ENCODE results near the gene RNF212B.
"Not testable (repeated sequence)": the region's sequence is repeated elsewhere in the genome, so short reads cannot be mapped to it uniquely, and the experiment has no call there.

Gene RNF212B

DNA sequence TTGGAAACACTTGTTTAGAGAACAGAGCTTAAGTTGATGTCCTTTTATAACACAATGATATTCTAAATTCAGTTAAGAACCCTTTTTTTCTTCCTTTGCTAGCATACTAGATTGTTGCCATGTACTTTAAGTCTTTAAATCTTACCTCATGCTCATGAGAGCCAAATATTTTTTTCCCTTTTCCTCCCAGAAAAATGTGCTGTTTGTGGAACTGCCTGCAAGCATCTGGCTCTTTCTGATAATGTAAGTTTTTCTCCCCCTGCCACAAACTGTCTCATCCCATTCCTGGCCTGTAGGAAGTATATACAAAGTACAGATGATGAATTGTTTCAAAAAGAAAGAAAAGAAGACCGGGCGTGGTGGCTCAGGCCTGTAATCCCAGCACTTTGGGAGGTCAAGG lies 5.3 kb downstream of the RNF212B start:
- no peak for DNase-seq (ENCODE audit: low read depth)

DNA sequence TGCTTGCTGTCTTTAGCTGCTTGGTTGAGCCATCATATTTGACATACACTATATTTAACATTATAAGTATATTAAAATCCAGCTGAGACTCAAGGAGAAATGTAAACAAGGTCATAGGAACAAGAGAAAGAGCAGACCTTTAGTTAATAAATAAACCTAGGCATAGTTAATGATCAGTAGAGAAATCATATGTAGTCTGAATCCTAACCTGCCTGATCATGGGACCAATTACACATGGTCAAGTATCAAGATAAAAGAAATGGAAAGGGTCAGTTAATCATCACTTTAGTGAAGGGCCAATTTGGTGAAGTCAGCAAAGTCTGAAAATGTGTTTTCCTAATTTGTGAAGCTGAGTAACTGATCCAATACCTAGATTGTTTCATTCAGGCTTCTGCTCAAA lies 7.5 kb downstream of the RNF212B start:
- DNase-seq (ENCODE audit: low read depth): no peak

DNA sequence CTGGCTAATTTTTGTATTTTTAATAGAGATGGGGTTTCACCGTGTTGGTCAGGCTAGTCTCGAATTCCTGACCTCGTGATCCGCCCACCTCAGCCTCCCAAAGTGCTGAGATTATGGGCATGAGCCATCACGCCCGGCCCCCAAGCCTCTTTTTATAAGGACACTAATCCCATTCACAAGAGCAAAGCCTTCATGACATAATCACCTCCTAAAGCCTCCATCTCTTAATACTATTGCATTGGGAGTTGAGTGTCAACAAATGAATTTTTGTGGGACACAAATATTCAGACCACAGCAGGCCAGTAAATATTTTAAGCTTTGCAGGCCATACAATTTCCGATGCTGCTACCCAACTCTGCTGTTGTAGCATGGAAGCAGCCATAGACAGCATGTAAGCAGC lies 10.9 kb downstream of the RNF212B start:
- no peak for DNase-seq (ENCODE audit: low read depth)

DNA sequence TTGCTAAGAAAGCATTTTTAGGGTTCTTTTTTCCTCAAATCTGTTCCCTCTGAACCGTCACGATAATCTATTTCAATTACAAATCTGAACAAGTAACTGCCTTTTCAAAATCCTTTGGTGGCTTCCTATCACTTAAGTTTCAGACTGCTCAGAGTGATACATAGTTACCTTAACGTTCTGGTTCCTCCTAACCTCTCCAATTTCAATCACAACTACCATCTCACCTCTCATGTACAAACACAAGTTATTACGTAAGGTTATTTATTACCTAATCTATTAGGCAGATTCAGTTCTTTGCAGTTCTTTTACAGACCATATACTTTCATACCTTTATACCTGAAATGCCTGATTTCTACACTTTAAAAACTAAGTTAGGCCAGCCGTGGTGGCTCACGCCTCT lies 12.1 kb downstream of the RNF212B start:
- no peak for DNase-seq (ENCODE audit: low read depth)

DNA sequence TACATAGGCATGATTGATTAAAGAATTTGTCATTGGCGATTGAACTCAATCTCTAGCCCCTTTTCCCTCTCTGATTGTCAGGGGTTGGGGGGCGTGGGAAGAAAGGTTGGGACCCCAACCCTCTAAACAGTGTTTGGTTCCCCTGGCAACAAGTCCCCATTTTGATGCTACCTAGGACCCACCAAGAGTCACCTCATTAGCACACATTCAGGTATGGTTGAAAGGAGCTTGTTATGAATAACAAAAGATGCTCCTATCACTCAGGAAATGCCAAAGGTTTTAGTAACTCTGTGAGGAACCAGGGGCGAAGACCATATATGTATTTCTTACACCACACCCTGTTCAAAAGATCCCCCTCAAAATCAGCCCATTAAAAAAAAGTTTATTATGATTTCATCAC lies 14.3 kb downstream of the RNF212B start:
- no peak for DNase-seq (ENCODE audit: low read depth)

DNA sequence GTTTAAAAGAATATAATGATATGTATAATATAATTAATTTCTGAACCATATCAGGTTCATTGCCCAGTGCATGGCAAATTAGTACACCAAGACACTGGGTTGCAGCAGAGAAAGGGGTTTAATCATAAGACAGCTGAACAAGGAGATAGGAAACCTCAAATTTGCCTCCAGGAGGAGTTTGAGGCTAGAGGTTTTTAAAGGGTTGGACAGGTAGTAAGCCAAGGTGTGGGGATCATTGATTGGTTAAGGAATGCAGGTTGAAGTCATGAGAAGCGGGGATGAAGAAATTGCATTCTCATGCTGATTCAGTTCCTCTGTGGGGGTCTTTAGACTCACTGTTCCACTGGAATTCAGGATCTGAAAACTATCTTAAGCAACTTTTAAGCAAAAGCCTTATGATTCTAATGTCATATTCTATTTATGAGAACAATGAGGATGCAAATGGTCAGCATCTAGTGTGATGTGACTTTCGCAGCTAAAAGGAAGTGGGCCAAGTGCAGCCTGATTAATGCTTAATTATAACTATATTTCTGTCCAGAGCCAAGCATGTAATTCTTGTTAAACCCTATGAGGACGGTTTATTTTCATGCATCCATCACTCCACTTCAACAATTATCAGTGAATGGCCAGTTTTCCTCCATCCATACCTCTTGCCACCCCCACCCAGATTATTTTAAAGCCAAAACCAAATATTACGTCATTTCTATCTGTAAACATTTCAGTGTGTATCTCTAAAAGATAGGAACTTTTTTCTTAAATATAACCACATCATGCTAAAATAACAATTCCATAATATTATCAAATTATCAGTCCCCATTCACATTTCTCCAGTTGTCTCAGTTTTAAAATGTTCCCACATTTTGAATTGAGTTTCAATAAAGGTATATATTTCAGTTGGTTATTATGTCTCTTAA lies 14.9 kb downstream of the RNF212B start:
- DNase-seq (ENCODE audit: low read depth): no peak

DNA sequence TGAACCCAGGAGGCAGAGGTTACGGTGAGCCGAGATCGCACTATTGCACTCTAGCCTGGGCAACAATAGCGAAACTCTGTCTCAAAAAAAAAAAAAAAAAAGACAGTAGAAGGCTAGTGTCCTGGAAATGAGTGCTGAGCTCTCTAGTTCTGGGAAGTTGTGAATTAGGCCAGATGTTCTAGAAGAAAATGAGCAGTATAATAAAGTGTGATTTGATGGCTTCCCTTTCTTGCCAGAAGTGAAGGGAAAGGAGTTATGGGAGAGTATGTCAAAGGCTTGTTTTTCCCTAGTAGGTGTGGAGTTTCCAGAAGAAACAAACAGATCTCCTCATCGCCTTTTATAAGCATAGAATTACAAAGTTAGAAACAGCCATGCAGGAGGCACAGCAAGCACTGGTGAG lies 20.5 kb downstream of the RNF212B start:
- no peak for DNase-seq (ENCODE audit: low read depth)

DNA sequence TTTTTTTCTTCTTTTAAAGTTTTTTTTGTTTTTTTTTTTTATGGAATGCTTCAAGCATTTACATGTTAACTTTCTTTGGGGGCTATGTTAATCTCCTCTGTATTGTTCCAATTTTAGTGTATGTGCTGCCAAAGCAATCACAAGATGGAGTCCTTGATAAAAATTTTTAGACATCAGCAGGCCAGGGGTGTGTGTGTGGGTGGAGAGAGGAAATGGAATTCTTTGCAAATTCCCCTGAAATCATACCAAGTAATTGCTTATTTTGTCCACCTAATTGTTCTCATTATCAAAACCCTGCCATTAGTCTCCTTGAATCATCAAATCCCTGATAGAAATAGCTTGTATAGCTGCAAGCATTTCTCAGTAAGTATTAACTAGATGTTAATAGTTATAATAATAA lies 21.7 kb downstream of the RNF212B start:
- DNase-seq (ENCODE audit: low read depth): no peak

DNA sequence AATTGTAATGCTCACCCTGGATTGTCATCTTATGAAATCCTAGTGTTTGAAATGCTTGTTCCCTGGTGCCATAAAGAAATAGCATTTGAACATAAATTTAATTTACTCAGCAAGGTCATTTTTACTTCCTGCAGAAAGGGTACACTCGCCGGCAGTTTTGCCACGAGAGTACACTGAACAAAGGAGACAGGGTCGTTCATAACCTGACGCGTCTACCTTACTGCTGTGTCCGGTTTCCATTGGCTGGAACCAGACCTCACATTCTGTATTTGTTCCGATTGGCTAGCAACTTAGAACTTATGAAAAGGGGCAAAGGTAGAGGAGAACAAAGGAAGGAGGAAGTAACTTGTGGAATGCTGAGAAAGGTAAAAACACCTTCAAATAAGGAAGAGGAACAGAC lies 23.1 kb downstream of the RNF212B start:
- not testable (repeated sequence) for DNase-seq (ENCODE audit: low read depth)

DNA sequence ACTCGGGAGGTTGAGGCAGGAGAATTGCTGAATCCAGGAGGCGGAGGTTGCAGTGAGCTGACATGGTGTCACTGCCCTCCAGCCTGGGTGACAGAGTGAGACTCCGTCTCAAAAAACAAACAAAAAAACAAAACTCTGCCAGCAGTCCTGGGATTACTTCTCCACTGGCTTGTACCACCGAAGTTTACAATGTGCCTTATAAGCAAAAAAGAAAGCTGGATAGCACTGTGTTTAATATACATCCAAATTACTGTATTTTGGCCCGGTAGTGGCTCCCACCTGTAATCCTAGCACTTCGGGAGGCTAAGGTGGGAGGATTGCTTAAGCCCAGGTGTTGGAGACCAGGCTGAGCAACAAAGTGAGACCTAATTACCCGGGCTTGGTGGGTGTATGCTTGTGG lies 31.5 kb downstream of the RNF212B start:
- DNase-seq (ENCODE audit: low read depth): no peak

DNA sequence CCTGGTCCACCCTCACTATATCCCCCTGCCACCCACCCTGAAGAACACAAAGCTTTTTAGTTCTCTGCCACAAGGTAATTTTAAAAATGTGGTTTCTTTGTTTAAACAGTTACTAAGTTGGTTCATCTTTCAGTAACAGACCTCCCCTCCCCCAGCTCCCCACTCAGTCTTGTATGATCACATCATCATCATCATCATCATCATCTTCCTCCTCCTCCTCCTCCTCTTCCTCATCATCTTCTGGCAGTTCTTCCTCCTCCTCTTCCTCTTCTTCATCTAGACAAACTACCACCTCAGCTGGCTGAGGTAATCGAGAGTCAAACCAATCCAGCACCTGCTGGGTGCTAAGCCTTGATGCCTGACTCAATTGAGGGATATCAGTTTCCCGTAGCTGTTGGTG lies 37.7 kb downstream of the RNF212B start:
- DNase-seq (ENCODE audit: low read depth): no peak

DNA sequence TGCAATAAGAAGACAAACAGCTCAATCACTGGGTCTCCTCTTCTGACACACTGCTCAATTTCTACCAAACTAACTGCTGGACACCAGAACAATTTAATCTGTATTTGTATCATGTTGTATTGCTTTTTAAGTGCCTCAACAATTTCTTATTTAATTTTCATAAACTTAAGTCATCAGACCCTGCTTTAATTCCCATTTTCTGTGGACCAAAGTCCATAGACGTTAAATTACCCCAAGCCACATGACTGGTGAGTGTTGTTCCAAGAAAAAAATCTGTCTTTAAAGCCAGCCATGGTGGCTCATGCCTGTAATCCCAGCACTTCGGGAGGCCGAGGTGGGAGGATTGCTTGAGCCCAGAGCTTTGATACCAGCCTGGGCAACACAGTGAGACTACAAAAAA lies 39.5 kb downstream of the RNF212B start:
- DNase-seq (ENCODE audit: low read depth): no peak

DNA sequence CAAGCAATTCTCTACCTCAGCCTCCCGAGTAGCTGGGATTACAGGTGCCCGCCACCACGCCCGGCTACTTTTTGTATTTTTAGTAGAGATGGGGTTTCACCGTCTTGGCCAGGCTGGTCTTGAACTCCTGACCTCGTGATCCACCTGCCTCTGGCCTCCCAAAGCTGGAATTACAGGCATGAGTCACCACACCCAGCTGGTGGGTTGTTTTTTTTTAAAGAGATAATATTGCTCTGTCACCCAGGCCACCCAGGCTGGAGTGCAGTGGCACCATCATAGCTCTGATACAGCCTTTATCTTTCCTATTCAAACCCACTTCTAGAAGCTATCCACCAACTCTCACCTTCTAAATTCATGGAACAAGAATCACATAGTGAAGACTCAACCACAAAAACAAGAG lies 40.2 kb downstream of the RNF212B start:
- DNase-seq (ENCODE audit: low read depth): not testable (repeated sequence)

DNA sequence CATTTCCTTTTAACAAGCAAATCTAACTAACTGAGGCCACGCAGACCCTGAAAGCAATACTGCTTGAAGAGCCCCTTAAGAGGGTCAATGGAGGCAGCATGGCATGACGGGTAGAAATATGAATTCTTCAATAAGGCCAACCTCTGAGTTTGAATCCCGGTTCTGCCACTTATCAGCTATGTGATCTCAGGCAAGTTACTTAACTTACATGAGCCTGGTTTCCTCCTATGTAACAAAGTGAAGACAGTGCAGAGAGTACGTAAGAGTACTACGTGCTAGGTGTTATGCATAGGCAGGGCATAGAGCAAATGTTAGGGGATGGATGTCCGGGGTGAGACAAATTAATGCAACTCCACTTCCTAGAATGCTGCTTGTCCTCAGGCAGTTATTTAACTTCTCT lies 43.5 kb downstream of the RNF212B start:
- DNase-seq (ENCODE audit: low read depth): no peak

DNA sequence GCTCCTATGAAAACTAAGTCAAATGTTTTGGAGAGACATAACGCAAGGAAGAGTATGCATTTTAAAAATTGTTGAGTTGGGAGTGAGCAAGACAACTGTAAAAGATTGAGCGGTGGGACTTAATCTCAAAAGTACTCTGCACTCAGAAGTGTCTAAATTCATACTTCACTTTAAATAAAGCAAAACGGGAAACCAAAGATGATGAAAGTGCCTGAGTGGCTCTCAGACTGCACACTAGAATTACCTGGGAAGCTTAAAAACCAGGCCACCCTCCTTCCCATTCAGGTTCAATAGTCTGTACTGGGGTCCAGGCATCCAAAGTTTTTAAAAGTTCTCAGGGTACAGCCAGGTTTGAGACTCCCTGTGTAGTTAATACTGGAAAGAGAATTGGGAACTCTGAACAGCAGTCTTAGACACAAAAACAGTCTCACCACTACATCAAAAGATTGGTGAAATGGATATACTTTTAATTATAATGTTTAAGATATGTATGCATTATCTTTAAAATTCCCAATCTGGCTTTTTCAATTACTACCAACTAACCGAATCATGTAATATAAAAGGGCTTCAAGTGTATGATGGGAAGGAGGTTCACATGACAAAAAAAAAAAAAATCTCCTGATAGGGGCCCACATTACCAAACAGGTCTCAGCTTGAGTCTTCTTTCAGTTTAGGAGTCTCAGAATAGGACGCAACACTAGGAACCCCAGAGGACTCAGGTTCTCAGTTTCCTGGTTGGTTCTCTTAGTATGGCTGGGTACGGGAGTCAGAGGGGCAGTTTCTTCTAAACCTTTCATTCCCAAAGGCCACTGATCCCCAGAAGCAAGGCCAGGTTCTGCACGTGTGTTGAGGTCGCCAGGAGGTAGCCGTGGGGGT lies 47.2 kb downstream of the RNF212B start:
- DNase-seq (ENCODE audit: low read depth): no peak

DNA sequence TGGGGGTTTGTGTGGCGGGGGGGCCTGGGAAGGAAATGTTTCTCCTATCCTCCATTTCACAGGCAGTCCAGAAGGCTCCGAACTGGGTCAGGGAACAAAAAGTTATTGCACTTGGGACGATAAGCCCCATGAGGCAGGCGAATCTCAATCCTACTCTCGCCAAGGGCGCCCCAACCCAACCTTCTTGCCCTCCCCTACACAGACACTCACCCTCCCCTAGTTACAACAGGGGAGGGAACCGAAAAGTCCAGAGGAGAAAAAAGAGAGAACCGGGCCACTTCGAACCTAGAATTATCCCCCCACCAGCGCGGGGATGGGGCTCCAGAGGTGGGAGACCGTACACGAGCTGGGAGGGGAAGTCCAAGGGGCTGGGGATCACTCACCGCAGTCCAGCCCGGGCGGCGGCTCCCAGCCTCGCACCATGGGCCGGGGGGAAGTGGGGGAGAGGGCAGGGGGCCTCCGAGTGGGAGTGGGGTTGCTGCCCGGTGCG lies 47.8 kb downstream of the RNF212B start:
- DNase-seq (ENCODE audit: low read depth): no peak

DNA sequence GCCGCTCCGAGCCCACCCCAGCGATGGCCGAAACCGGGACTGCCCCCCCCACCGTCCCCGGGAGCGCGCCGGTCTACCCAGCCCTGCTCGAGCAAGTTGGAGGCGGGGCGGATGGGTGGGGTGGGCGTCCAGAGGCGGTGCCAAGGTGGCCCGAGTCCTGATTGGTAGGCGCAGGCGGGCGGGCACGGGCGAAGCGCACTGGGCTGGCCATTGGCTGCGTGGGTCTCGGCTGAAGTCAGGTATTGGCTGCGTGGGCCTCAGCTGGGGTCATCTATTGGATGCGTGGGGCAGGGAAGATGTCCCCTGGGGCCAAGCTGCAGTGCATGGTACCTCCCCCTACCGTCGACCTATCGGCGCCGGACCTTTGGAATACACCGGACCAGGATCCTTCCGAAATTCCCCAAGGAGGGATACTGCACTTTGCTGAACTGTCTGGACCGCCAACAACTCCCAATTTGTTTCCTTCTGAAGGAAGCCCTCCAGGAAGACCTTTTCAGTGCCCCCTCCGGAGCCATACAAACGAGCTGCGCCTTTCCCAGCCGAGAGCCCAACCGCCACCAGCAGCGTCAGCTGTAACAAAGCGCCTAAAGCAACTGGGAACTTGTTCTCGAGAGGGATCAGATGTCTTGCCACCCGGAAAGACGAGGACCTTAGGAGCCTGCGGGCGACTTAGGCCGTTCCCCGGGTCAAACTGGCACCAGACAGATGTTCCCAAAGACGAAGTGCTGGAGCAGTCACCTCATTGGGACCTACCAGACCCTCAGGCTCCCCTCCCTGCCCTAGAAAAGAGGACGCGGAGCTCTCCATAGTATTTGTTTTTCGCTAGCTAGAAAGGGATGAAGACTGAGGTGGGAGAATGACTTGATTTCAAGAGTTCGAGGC lies 48.5 kb downstream of the RNF212B start, which contains the start of gene HOMEZ:
Gene HOMEZ, minus strand, starts transcription at position 113 of the 882 bp plus-strand sequence. CDS start 180 bp downstream, outside the sequence.
- peak; percentile 93 for DNase-seq (ENCODE audit: low read depth)

DNA sequence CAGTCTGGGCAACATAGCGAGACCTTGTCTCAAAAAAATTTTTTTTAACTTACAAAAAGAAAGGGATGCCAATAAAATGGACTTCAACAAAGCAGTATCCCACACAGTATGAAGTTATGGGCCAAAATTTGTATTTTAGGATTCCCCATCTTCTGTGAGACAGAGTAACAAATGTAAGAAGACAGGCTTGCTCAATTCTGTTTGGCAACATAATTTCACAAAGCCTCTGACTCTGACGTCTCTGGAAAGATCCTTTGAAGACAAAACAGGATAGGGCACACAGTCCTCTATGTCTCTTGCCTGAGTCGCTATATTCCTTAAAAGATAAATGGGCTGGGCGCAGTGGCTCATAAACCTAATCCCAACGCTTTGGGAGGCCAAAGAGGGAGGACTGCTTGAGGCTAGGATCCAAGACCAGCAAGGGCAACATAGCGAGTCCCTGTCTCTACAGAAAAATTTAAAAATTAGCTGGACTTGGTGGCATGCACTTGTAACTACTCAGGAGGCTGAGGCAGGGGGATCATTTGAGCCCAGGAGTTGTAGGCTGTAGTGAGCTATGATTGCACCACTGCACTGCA lies 49.3 kb downstream of the RNF212B start:
- DNase-seq (ENCODE audit: low read depth): no peak

DNA sequence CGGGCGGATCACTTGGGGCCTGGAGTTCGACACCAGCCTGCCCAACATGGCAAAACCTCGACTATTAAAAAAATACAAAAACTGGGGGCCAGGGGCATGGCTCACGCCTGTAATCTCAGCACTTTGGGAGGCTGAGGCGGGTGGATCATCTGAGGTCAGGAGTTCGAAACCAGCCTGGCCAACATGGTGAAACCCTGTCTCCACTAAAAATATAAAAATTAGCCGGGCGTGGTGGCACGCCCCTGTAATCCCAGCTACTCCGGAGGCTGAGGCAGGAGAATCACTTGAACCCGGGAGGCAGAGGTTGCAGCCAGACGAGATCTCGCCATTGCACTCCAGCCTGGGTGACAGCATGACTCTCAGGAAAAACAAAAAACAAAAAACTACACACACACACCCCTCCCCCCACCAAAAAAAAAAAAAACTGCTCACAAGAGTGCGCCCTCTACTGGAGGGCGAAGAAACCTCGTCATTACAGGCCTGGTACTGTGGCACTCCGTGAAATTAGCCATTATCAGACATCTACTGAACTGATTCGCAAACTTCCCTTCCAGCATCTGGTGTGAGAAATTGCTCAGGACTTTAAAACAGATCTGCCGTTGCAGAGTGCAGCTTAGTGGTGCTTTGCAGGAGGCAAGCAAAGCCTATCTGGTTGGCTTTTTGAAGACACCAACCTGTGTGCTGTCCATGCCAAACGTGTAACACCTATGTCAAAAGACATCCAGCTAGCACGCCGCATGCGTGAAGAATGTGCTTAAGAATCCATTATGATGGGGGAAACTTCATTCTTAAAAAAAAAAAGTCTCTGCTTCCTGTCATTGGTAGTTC lies 57.2 kb downstream of the RNF212B start:
- DNase-seq (ENCODE audit: low read depth): no peak

DNA sequence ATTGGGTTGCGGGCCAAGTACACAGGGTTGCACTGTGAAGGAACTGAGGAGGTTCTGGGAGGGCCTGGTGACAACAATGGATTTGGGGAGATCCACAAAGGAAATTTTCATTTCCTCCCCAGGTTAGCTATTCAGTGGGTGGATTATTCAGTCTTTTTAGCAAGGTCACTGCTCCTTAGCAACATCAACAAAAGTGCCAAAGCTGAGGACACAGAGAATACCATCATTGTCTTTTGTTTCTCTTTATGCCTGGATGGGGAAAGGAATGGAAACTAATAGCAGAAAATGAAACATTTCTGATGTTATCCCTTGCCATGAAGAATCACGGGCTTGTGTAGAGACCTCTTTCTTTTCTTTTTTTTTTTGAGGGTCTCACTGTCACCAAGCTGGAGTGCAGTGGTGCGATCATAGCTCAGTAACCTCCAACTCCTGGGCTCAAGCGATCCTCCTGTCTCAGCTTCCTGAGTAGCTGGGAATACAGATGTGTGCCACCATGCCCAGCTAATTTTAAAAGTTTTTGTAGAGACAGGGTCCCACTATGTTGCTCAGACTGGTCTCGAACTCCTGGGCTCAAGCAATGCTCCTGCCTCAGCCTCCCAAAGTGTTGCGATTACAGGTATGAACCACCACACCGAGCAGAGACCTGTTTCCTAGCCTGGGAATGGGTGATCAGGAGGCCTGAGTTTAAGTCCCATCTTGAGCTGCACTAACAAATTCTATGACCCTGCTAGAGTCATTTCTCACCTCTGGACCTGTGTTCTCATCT lies 58.5 kb downstream of the RNF212B start:
- DNase-seq (ENCODE audit: low read depth): no peak

All from stimulated activated CD8-positive, alpha-beta memory T cell treated with anti-CD3 and anti-CD28 coated beads, Interleukin-15, amount 100 ng/mL, for 24 hours (primary cell).